HEK293 (cell line): ENCODE data around the gene TTF1.

ENCODE experiments used
- EGR2 ChIP-seq: fragments of 450-650 bp; formaldehyde crosslinking; IDR thresholded peaks from 2 replicates; pipeline ENCODE4 v1.5.1; 2016; ENCODE audit warnings: low read depth, missing biosample characterization, missing genetic modification characterization
- GLI4 ChIP-seq: fragments of 450-650 bp; formaldehyde crosslinking; IDR thresholded peaks from 2 replicates; pipeline ENCODE4 v1.5.1; 2016; ENCODE audit warnings: missing biosample characterization, missing genetic modification characterization
- GLIS1 ChIP-seq: fragments of 450-650 bp; formaldehyde crosslinking; IDR thresholded peaks from 2 replicates; pipeline ENCODE4 v1.5.1; 2016; ENCODE audit warnings: missing biosample characterization, missing genetic modification characterization
- GLIS2 ChIP-seq: fragments of 450-650 bp; formaldehyde crosslinking; IDR thresholded peaks from 2 replicates; pipeline ENCODE4 v1.5.1; 2016; ENCODE audit warnings: missing biosample characterization, missing genetic modification characterization
- INSM2 ChIP-seq: fragments of 450-650 bp; formaldehyde crosslinking; IDR thresholded peaks from 2 replicates; pipeline ENCODE4 v1.5.1; 2016; ENCODE audit warnings: missing biosample characterization, missing genetic modification characterization
- SP7 ChIP-seq: fragments of 450-650 bp; formaldehyde crosslinking; IDR thresholded peaks from 2 replicates; pipeline ENCODE4 v1.5.1; 2016; ENCODE audit warnings: missing biosample characterization, missing genetic modification characterization
- YY1 ChIP-seq: fragments of 450-650 bp; formaldehyde crosslinking; IDR thresholded peaks from 2 replicates; pipeline ENCODE4 v1.5.1; 2018; ENCODE audit warnings: missing biosample characterization, missing genetic modification characterization
- ZBTB1 ChIP-seq: fragments of 450-650 bp; formaldehyde crosslinking; IDR thresholded peaks from 2 replicates; pipeline ENCODE4 v1.5.1; 2016; ENCODE audit warnings: missing biosample characterization, missing genetic modification characterization
- ZBTB11 ChIP-seq: fragments of 450-650 bp; formaldehyde crosslinking; conservative IDR thresholded peaks from 2 replicates; pipeline ENCODE4 v1.5.1; 2016; ENCODE audit warnings: low read depth, missing biosample characterization, missing genetic modification characterization
- ZBTB17 ChIP-seq: fragments of 450-650 bp; formaldehyde crosslinking; IDR thresholded peaks from 2 replicates; pipeline ENCODE4 v1.5.1; 2016; ENCODE audit warnings: missing biosample characterization, missing genetic modification characterization
- ZBTB21 ChIP-seq: fragments of 450-650 bp; formaldehyde crosslinking; IDR thresholded peaks from 2 replicates; pipeline ENCODE4 v1.5.1; 2017; ENCODE audit warnings: missing biosample characterization, missing genetic modification characterization
- ZBTB6 ChIP-seq: fragments of 450-650 bp; formaldehyde crosslinking; IDR thresholded peaks from 2 replicates; pipeline ENCODE4 v1.5.1; 2017; ENCODE audit warnings: missing biosample characterization, missing genetic modification characterization
- ZBTB7A ChIP-seq: fragments of 450-650 bp; formaldehyde crosslinking; IDR thresholded peaks from 2 replicates; pipeline ENCODE4 v1.5.1; 2016; ENCODE audit warnings: low read depth, missing biosample characterization, missing genetic modification characterization
- ZBTB8A ChIP-seq: fragments of 450-650 bp; formaldehyde crosslinking; IDR thresholded peaks from 2 replicates; pipeline ENCODE4 v1.5.1; 2016; ENCODE audit warnings: missing biosample characterization, missing genetic modification characterization
- ZEB2 ChIP-seq: fragments of 450-650 bp; formaldehyde crosslinking; IDR thresholded peaks from 2 replicates; pipeline ENCODE4 v1.5.1; 2016; ENCODE audit warnings: missing biosample characterization, missing genetic modification characterization
- ZFP69B ChIP-seq: fragments of 450-650 bp; formaldehyde crosslinking; IDR thresholded peaks from 2 replicates; pipeline ENCODE4 v1.5.1; 2016; ENCODE audit warnings: missing biosample characterization, missing genetic modification characterization
- ZNF10 ChIP-seq: fragments of 450-650 bp; formaldehyde crosslinking; IDR thresholded peaks from 2 replicates; pipeline ENCODE4 v1.5.1; 2017; ENCODE audit warnings: missing biosample characterization, missing genetic modification characterization
- ZNF121 ChIP-seq: fragments of 450-650 bp; formaldehyde crosslinking; IDR thresholded peaks from 2 replicates; pipeline ENCODE4 v1.5.1; 2016; ENCODE audit warnings: missing biosample characterization, missing genetic modification characterization
- ZNF239 ChIP-seq: fragments of 450-650 bp; formaldehyde crosslinking; IDR thresholded peaks from 2 replicates; pipeline ENCODE4 v1.5.1; 2016; ENCODE audit warnings: missing biosample characterization, missing genetic modification characterization
- ZNF266 ChIP-seq: fragments of 450-650 bp; formaldehyde crosslinking; IDR thresholded peaks from 2 replicates; pipeline ENCODE4 v1.5.1; 2016; ENCODE audit warnings: missing biosample characterization, missing genetic modification characterization, low read depth
- ZNF302 ChIP-seq: fragments of 450-650 bp; formaldehyde crosslinking; IDR thresholded peaks from 2 replicates; pipeline ENCODE4 v1.5.1; 2016; ENCODE audit warnings: missing biosample characterization, missing genetic modification characterization, low read depth
- ZNF341 ChIP-seq: fragments of 450-650 bp; formaldehyde crosslinking; IDR thresholded peaks from 2 replicates; pipeline ENCODE4; 2016; ENCODE audit warnings: low read depth, missing biosample characterization, missing genetic modification characterization
- ZNF473 ChIP-seq: fragments of 450-650 bp; formaldehyde crosslinking; IDR thresholded peaks from 2 replicates; pipeline ENCODE4 v1.5.1; 2017; ENCODE audit warnings: missing biosample characterization, missing genetic modification characterization
- ZNF501 ChIP-seq: fragments of 450-650 bp; formaldehyde crosslinking; IDR thresholded peaks from 2 replicates; pipeline ENCODE4 v1.5.1; 2016; ENCODE audit warnings: missing biosample characterization, missing genetic modification characterization
- ZNF621 ChIP-seq: fragments of 450-650 bp; formaldehyde crosslinking; IDR thresholded peaks from 2 replicates; pipeline ENCODE4 v1.5.1; 2017; ENCODE audit warnings: missing biosample characterization, missing genetic modification characterization
- ZNF76 ChIP-seq: fragments of 450-650 bp; formaldehyde crosslinking; IDR thresholded peaks from 2 replicates; pipeline ENCODE4; 2016; ENCODE audit warnings: low read depth, missing biosample characterization, missing genetic modification characterization, borderline replicate concordance
- ZNF785 ChIP-seq: fragments of 450-650 bp; formaldehyde crosslinking; IDR thresholded peaks from 2 replicates; pipeline ENCODE4 v1.5.1; 2016; ENCODE audit warnings: missing biosample characterization, missing genetic modification characterization
- ZNF830 ChIP-seq: fragments of 450-650 bp; IDR thresholded peaks from 2 replicates; pipeline ENCODE4 v1.5.0; 2018; ENCODE audit warnings: missing biosample characterization, missing genetic modification characterization, low read depth, mild to moderate bottlenecking, moderate library complexity
- ZXDB ChIP-seq: fragments of 450-650 bp; formaldehyde crosslinking; IDR thresholded peaks from 2 replicates; pipeline ENCODE4 v1.5.1; 2016; ENCODE audit warnings: missing biosample characterization, missing genetic modification characterization
- TF ChIP-seq, protein P1 (sequence below): sonication (generic); formaldehyde crosslinking; IDR thresholded peaks from 2 replicates; pipeline ENCODE4 v1.8.1; 2022; ENCODE audit warnings: mild to moderate bottlenecking, moderate library complexity, missing genetic modification reagents
- TF ChIP-seq, protein P2 (sequence below): fragments of 450-650 bp; formaldehyde crosslinking; IDR thresholded peaks from 2 replicates; pipeline ENCODE4 v1.5.1; 2016; ENCODE audit warnings: missing biosample characterization, missing genetic modification characterization

Gene TTF1

DNA sequence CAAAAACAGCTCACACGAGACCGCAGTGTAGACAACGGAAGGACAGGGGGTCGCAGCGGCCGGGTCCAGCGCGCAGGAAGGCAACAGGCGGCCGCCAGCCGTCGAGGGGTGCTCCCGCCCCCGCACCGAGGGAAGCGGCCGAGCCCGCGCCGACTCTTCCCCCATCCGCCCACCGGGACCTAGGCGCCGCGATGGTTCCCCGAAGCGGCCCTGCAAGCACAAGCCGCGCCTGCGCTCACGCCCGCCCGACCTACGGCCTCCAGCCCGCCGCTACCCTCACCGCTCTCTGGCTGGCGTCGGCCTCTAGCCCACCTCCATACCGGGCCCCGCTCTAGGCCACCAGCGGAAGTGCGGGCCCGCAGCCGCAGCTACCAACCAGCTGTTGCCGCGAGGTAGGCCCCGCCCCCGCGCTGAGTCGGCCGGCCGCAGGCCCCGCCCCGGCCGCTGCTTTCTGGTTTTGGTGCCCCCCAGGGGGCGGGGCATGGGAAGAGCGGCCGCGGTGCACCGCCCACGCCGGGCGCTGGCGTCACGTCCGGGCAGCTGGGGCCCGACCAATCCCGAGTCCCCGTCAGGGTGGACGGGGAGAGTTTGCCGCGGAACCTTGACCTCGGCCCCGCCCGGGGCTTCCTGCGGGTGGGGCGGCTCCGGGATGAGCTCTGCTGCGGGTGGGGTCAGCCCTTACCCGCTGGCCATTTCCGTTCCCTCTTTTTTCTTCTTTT, 51.8 kb downstream of the TTF1 start, which contains the start of gene SETX (continued):
- TF ChIP-seq GLIS2 (tag by site-specific recombination) (peak; percentile 81; the same call in 1 of the 2 replicates), ZBTB8A (tag by site-specific recombination) (peak; percentile 52), ZNF501 (tag by site-specific recombination) (peak; percentile 76), ZBTB7A (0 out of 2 replicates have a peak, but pooled peaks have one; percentile 55), ZNF830 (tag by site-specific recombination) (no peak), ZBTB21 (no peak), ZBTB11 (peak; percentile 94), GLIS1 (tag by site-specific recombination) (peak; percentile 24; the same call in 1 of the 2 replicates), ZNF10 (tag by site-specific recombination) (no peak; the same call in 1 of the 2 replicates), GLI4 (tag by site-specific recombination) (peak; percentile 82), ZXDB (tag by site-specific recombination) (peak; percentile 69), ZBTB6 (tag by site-specific recombination) (peak; percentile 65), SP7 (tag by site-specific recombination) (peak; percentile 63), ZNF266 (tag by site-specific recombination) (no peak), INSM2 (tag by site-specific recombination) (0 out of 2 replicates have a peak, but pooled peaks have one; percentile 17), ZNF239 (tag by site-specific recombination) (0 out of 2 replicates have a peak, but pooled peaks have one; percentile 32), ZNF621 (tag by site-specific recombination) (no peak), ZNF121 (tag by site-specific recombination) (peak; percentile 36; the same call in 1 of the 2 replicates), ZNF785 (0 out of 2 replicates have a peak, but pooled peaks have one; percentile 50), ZBTB17 (tag by site-specific recombination) (no peak), ZNF302 (tag by site-specific recombination) (no peak), ZNF341 (peak; percentile 87), ZNF473 (tag by site-specific recombination) (no peak), YY1 (tag by site-specific recombination) (peak; percentile 72), ZBTB1 (tag by site-specific recombination) (peak; percentile 83; the same call in 1 of the 2 replicates), EGR2 (tag by site-specific recombination) (peak; percentile 90), ZNF76 (tag by site-specific recombination) (peak; percentile 62), ZFP69B (tag by site-specific recombination) (0 out of 2 replicates have a peak, but pooled peaks have one; percentile 42), ZEB2 (tag by site-specific recombination) (0 out of 2 replicates have a peak, but pooled peaks have one; percentile 47)
- TF ChIP-seq, protein P1, sequence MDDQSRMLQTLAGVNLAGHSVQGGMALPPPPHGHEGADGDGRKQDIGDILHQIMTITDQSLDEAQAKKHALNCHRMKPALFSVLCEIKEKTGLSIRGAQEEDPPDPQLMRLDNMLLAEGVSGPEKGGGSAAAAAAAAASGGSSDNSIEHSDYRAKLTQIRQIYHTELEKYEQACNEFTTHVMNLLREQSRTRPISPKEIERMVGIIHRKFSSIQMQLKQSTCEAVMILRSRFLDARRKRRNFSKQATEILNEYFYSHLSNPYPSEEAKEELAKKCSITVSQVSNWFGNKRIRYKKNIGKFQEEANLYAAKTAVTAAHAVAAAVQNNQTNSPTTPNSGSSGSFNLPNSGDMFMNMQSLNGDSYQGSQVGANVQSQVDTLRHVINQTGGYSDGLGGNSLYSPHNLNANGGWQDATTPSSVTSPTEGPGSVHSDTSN (CRISPR knock-in tag) = peak; percentile 62; the same call in 1 of the 2 replicates
- TF ChIP-seq, protein P2, sequence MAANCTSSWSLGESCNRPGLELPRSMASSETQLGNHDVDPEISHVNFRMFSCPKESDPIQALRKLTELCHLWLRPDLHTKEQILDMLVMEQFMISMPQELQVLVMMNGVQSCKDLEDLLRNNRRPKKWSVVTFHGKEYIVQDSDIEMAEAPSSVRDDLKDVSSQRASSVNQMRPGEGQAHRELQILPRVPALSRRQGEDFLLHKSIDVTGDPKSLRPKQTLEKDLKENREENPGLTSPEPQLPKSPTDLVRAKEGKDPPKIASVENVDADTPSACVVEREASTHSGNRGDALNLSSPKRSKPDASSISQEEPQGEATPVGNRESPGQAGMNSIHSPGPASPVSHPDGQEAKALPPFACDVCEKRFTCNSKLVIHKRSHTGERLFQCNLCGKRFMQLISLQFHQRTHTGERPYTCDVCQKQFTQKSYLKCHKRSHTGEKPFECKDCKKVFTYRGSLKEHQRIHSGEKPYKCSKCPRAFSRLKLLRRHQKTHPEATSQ = peak; percentile 95
